HepG2 (cell line): ENCODE measurements around the gene ENDOU. TPM values are rescaled to one million over a fixed set of nuclear protein-coding genes. Genes with fewer than 3 reads are reported as not detected.

Experiments
- CHD2 ChIP-seq: IDR thresholded peaks from 2 replicates; pipeline ENCODE4 v1.6.1; 2011; ENCODE audit warnings: low read depth, low read length, improper control_type of control experiment
- NCOA2 ChIP-seq: sonication (generic); formaldehyde crosslinking; IDR thresholded peaks from 2 replicates; pipeline ENCODE4 v1.8.0; 2022; ENCODE audit warnings: inconsistent platforms
- NR3C1 ChIP-seq: sonication (generic); formaldehyde crosslinking; IDR thresholded peaks from 2 replicates; pipeline ENCODE4 v1.4.0; 2020; ENCODE audit warnings: missing genetic modification reagents
- PHF8 ChIP-seq: sonication (generic); formaldehyde crosslinking; IDR thresholded peaks from 2 replicates; pipeline ENCODE4 v1.5.0; 2020; ENCODE audit warnings: missing genetic modification reagents
- POLR2G ChIP-seq: fragments of 200-400 bp; formaldehyde crosslinking; IDR thresholded peaks from 2 replicates; pipeline ENCODE4 v1.6.1; 2018; ENCODE audit warnings: mild to moderate bottlenecking, low read depth, low read length, moderate library complexity
- ZBTB20 ChIP-seq: sonication (generic); formaldehyde crosslinking; IDR thresholded peaks from 2 replicates; pipeline ENCODE4 v1.8.1; 2023; ENCODE audit warnings: missing genetic modification reagents, low read depth, mild to moderate bottlenecking, borderline replicate concordance
- ZBTB21 ChIP-seq: sonication (generic); formaldehyde crosslinking; IDR thresholded peaks from 2 replicates; pipeline ENCODE4 v1.4.0; 2020; ENCODE audit warnings: missing genetic modification reagents
- ZFP1 ChIP-seq: IDR thresholded peaks from 2 replicates; pipeline ENCODE4 v1.6.1; 2016
- ZFP90 ChIP-seq: sonication (generic); formaldehyde crosslinking; IDR thresholded peaks from 2 replicates; pipeline ENCODE4 v1.8.0; 2022; ENCODE audit warnings: missing genetic modification reagents, mild to moderate bottlenecking, inconsistent platforms, borderline replicate concordance
- ZNF17 ChIP-seq: sonication (generic); formaldehyde crosslinking; IDR thresholded peaks from 2 replicates; pipeline ENCODE4 v1.5.0; 2020; ENCODE audit warnings: mild to moderate bottlenecking, missing genetic modification reagents
- ZNF34 ChIP-seq: sonication (generic); formaldehyde crosslinking; IDR thresholded peaks from 2 replicates; pipeline ENCODE4 v1.4.0; 2020; ENCODE audit warnings: mild to moderate bottlenecking, missing genetic modification reagents, borderline replicate concordance
- ZNF615 ChIP-seq: sonication (generic); formaldehyde crosslinking; IDR thresholded peaks from 2 replicates; pipeline ENCODE4 v1.5.0; 2020; ENCODE audit warnings: mild to moderate bottlenecking, missing genetic modification reagents, borderline replicate concordance
- polyA plus RNA-seq, 8 experiments: library from polyadenylated mRNA; depleted of rRNA in 3 of 8; stranded (reverse) in 7 of 8; unstranded in 1 of 8; fragments of >200 nt; fragmentation: Illumina TruSeq in 4 of 8; extraction: Trizol in 4 of 8; gene quantifications; 2 replicates each; pipeline versions ENCODE4 v1.2.1 to v1.2.3, GENCODE V29; 2011 to 2016; ENCODE audit warnings: low read depth in 4 of 8, missing spikeins in 1 of 8, mixed read lengths in 1 of 8; ENCODE audit not compliant: insufficient read depth in 1 of 8
- total RNA-seq, 5 experiments: library from RNA; depleted of rRNA; stranded (reverse); fragments of >200 nt; fragmentation: Illumina TruSeq; extraction: Trizol; gene quantifications; 2 replicates each; pipeline ENCODE4 v1.2.3, GENCODE V29; 2016; ENCODE audit warnings: low read depth in 1 of 5
- TF ChIP-seq, protein P1 (sequence below): sonication (generic); formaldehyde crosslinking; IDR thresholded peaks from 2 replicates; pipeline ENCODE4 v1.4.0; 2020; ENCODE audit warnings: missing genetic modification reagents
- TF ChIP-seq, protein P2 (sequence below): sonication (generic); formaldehyde crosslinking; IDR thresholded peaks from 2 replicates; pipeline ENCODE4 v1.5.0; 2020; ENCODE audit warnings: mild to moderate bottlenecking, missing genetic modification reagents, borderline replicate concordance
- TF ChIP-seq, protein P3 (sequence below): sonication (generic); formaldehyde crosslinking; IDR thresholded peaks from 2 replicates; pipeline ENCODE4 v1.8.0; 2022; ENCODE audit warnings: mild to moderate bottlenecking, missing genetic modification reagents, moderate library complexity

Gene ENDOU
- total and polyA plus RNA-seq, 2 of the 13 experiments (the other 11 are each of a cell fraction or from before 2014, with no cell fraction given): not detected

DNA sequence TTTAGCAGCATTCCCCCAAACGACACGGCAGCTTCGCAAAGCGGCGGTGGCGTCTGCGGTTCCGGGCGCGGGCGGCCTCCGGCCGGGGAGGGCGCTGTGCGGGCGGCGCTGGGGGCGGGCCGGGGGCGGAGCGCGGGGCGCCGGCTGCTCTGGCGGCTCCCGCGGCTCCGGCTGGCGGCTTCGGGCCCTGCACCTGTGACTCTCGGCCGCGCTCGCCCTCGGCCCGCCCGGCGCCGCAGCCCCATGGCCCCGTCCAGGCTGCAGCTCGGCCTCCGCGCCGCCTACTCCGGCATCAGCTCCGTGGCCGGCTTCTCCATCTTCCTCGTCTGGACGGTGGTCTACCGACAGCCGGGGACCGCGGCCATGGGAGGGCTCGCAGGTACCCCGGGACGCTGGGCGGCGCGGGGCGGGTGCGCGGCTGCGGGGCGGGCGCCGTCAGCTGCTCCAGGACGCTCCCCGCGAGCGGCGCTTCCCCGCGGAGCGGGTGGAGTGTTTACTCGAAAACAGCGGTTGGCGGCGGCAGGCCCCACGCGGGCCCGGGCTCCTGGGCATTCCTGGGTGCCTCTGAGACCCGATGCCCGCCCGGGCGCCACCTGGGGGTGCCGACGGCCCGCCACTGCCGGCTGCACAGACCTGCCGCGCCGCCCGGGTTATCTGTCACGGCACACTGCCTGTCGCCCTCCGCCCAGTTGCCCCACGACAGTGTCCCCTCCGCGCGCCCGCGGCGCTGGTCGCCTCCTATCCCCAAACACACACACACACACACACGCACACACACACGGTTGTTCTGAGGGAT is 48.0 kb upstream of the ENDOU start, which contains the start of gene SLC48A1 (continued):
- TF ChIP-seq, protein P1, sequence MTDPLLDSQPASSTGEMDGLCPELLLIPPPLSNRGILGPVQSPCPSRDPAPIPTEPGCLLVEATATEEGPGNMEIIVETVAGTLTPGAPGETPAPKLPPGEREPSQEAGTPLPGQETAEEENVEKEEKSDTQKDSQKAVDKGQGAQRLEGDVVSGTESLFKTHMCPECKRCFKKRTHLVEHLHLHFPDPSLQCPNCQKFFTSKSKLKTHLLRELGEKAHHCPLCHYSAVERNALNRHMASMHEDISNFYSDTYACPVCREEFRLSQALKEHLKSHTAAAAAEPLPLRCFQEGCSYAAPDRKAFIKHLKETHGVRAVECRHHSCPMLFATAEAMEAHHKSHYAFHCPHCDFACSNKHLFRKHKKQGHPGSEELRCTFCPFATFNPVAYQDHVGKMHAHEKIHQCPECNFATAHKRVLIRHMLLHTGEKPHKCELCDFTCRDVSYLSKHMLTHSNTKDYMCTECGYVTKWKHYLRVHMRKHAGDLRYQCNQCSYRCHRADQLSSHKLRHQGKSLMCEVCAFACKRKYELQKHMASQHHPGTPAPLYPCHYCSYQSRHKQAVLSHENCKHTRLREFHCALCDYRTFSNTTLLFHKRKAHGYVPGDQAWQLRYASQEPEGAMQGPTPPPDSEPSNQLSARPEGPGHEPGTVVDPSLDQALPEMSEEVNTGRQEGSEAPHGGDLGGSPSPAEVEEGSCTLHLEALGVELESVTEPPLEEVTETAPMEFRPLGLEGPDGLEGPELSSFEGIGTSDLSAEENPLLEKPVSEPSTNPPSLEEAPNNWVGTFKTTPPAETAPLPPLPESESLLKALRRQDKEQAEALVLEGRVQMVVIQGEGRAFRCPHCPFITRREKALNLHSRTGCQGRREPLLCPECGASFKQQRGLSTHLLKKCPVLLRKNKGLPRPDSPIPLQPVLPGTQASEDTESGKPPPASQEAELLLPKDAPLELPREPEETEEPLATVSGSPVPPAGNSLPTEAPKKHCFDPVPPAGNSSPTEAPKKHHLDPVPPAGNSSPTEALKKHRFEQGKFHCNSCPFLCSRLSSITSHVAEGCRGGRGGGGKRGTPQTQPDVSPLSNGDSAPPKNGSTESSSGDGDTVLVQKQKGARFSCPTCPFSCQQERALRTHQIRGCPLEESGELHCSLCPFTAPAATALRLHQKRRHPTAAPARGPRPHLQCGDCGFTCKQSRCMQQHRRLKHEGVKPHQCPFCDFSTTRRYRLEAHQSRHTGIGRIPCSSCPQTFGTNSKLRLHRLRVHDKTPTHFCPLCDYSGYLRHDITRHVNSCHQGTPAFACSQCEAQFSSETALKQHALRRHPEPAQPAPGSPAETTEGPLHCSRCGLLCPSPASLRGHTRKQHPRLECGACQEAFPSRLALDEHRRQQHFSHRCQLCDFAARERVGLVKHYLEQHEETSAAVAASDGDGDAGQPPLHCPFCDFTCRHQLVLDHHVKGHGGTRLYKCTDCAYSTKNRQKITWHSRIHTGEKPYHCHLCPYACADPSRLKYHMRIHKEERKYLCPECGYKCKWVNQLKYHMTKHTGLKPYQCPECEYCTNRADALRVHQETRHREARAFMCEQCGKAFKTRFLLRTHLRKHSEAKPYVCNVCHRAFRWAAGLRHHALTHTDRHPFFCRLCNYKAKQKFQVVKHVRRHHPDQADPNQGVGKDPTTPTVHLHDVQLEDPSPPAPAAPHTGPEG (CRISPR knock-in tag): peak; percentile 66; the same call in 1 of the 2 replicates
- TF ChIP-seq, protein P2, sequence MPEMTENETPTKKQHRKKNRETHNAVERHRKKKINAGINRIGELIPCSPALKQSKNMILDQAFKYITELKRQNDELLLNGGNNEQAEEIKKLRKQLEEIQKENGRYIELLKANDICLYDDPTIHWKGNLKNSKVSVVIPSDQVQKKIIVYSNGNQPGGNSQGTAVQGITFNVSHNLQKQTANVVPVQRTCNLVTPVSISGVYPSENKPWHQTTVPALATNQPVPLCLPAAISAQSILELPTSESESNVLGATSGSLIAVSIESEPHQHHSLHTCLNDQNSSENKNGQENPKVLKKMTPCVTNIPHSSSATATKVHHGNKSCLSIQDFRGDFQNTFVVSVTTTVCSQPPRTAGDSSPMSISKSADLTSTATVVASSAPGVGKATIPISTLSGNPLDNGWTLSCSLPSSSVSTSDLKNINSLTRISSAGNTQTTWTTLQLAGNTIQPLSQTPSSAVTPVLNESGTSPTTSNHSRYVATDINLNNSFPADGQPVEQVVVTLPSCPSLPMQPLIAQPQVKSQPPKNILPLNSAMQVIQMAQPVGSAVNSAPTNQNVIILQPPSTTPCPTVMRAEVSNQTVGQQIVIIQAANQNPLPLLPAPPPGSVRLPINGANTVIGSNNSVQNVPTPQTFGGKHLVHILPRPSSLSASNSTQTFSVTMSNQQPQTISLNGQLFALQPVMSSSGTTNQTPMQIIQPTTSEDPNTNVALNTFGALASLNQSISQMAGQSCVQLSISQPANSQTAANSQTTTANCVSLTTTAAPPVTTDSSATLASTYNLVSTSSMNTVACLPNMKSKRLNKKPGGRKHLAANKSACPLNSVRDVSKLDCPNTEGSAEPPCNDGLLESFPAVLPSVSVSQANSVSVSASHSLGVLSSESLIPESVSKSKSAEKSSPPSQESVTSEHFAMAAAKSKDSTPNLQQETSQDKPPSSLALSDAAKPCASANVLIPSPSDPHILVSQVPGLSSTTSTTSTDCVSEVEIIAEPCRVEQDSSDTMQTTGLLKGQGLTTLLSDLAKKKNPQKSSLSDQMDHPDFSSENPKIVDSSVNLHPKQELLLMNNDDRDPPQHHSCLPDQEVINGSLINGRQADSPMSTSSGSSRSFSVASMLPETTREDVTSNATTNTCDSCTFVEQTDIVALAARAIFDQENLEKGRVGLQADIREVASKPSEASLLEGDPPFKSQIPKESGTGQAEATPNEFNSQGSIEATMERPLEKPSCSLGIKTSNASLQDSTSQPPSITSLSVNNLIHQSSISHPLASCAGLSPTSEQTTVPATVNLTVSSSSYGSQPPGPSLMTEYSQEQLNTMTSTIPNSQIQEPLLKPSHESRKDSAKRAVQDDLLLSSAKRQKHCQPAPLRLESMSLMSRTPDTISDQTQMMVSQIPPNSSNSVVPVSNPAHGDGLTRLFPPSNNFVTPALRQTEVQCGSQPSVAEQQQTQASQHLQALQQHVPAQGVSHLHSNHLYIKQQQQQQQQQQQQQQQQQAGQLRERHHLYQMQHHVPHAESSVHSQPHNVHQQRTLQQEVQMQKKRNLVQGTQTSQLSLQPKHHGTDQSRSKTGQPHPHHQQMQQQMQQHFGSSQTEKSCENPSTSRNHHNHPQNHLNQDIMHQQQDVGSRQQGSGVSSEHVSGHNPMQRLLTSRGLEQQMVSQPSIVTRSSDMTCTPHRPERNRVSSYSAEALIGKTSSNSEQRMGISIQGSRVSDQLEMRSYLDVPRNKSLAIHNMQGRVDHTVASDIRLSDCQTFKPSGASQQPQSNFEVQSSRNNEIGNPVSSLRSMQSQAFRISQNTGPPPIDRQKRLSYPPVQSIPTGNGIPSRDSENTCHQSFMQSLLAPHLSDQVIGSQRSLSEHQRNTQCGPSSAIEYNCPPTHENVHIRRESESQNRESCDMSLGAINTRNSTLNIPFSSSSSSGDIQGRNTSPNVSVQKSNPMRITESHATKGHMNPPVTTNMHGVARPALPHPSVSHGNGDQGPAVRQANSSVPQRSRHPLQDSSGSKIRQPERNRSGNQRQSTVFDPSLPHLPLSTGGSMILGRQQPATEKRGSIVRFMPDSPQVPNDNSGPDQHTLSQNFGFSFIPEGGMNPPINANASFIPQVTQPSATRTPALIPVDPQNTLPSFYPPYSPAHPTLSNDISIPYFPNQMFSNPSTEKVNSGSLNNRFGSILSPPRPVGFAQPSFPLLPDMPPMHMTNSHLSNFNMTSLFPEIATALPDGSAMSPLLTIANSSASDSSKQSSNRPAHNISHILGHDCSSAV (CRISPR knock-in tag): no peak
- TF ChIP-seq ZBTB20 (CRISPR knock-in tag) (no peak), ZNF34 (CRISPR knock-in tag) (no peak), CHD2 (no peak), NCOA2 (CRISPR knock-in tag) (no peak), ZNF17 (CRISPR knock-in tag) (no peak), ZFP90 (CRISPR knock-in tag) (no peak), PHF8 (CRISPR knock-in tag) (peak; percentile 61), NR3C1 (CRISPR knock-in tag) (no peak), ZNF615 (CRISPR knock-in tag) (no peak), ZFP1 (CRISPR knock-in tag) (no peak), POLR2G (peak; percentile 55; the same call in 1 of the 2 replicates), ZBTB21 (CRISPR knock-in tag) (no peak)
- TF ChIP-seq, protein P3, sequence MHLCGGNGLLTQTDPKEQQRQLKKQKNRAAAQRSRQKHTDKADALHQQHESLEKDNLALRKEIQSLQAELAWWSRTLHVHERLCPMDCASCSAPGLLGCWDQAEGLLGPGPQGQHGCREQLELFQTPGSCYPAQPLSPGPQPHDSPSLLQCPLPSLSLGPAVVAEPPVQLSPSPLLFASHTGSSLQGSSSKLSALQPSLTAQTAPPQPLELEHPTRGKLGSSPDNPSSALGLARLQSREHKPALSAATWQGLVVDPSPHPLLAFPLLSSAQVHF (CRISPR knock-in tag): no peak
